Subcutaneous abdominal adipose tissue (tissue), 5 donors: ENCODE data around the gene TMEM45A.
"Not testable (repeated sequence)": the region's sequence is repeated elsewhere in the genome, so short reads cannot be mapped to it uniquely, and the experiment has no call there.

Source experiments
- H3K27ac ChIP-seq: one replicate; pipeline ENCODE4 v1.7.0; 2013; ENCODE audit warnings: low read depth, mild to moderate bottlenecking, inconsistent platforms, low read length, moderate library complexity
- H3K27me3 ChIP-seq, 5 donors: one replicate each; pipeline ENCODE4 v1.7.0; 2013; ENCODE audit warnings: low read length in 5 of 5, inconsistent platforms in 1 of 5; ENCODE audit not compliant: control insufficient read depth in 5 of 5, insufficient read depth in 4 of 5
- H3K36me3 ChIP-seq, 5 donors: one replicate each; pipeline ENCODE4 v1.7.0; 2013; ENCODE audit warnings: low read length in 5 of 5; ENCODE audit not compliant: control insufficient read depth in 5 of 5, insufficient read depth in 5 of 5
- H3K4me1 ChIP-seq, 5 donors: one replicate each; pipeline ENCODE4 v1.7.0; 2013; ENCODE audit warnings: low read length in 5 of 5, mild to moderate bottlenecking in 3 of 5, moderate library complexity in 1 of 5; ENCODE audit not compliant: control insufficient read depth in 5 of 5, insufficient read depth in 5 of 5
- H3K4me3 ChIP-seq, 5 donors: one replicate each; pipeline ENCODE4 v1.7.0; 2013; ENCODE audit warnings: low read length in 5 of 5, low read depth in 1 of 5
- H3K9ac ChIP-seq, 5 donors: one replicate each; pipeline ENCODE4 v1.7.0; 2013; ENCODE audit warnings: low read length in 5 of 5, mild to moderate bottlenecking in 4 of 5, moderate library complexity in 3 of 5
- H3K9me3 ChIP-seq, 5 donors: one replicate each; pipeline ENCODE4 v1.7.0; 2013; ENCODE audit warnings: low read length in 5 of 5; ENCODE audit not compliant: control insufficient read depth in 5 of 5
- donor health status: healthy.
- donor health status: healthy.
- donor health status: healthy.
- donor health status: healthy.
- donor health status: healthy.

Gene TMEM45A

DNA sequence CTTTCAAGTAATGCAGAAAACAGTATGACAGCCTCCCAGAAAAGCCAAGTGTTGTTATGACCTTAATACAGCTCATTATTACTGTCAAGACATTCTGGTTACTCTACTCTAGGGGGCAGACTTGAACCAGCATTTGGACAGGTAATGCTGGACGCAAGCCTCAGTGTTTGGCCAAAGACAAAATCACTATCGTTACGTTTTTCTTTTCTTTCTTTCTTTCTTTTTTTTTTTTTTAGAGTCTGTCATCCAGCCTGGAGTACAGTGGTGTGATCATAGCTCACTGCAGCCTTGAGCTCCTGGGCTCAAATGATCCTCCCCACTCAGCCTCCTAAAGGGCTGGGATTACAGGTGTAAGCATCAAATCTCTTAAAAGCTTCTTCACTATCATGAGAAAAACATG lies 29.4 kb upstream of the TMEM45A start:
- no peaks in the 10 kb centered on the region for H3K27me3 ChIP-seq
- peaks cover 0 to 4% (median 0%) of the 10 kb centered on the region in 5 donors for H3K4me1 ChIP-seq
- no peaks in the 10 kb centered on the region for H3K36me3 ChIP-seq
- H3K4me3 ChIP-seq, result no peak overlapping the region
- no peak overlapping the region for H3K27ac ChIP-seq
- H3K9ac ChIP-seq, result no peak overlapping the region
- peaks cover 0 to 3% (median 1%) of the 10 kb centered on the region in 5 donors for H3K9me3 ChIP-seq

DNA sequence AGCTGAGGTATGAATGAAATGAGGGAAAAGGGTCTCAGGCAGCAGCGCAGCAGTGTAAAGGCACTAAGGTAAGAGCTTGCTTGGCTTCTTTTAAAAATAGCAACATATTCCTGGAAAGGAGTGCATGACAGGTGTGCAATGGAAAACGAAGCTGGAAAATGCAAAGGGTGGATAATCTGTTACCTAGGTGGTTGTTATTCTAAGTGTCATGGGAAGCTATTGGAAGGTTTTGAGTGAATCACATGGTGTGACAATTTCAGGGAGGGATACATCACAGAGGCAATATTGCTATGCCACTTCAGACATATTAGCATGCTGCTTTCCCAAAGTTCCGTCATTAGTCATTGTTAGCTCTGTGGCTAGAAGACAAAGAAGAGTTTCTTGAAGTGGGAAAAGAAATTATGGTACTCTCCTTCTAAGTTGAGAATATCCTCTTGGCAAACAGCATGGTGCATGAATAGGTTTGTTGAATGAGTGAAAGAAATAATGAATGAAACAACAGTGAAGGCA lies 28.7 kb upstream of the TMEM45A start:
- no peaks in the 10 kb centered on the region for H3K36me3 ChIP-seq
- peaks cover 0 to 4% (median 0%) of the 10 kb centered on the region in 5 donors for H3K4me1 ChIP-seq
- H3K27ac ChIP-seq, result no peak overlapping the region
- no peak overlapping the region for H3K9ac ChIP-seq
- no peak overlapping the region for H3K4me3 ChIP-seq
- peaks cover 0 to 5% (median 4%) of the 10 kb centered on the region in 5 donors for H3K9me3 ChIP-seq
- no peaks in the 10 kb centered on the region for H3K27me3 ChIP-seq

DNA sequence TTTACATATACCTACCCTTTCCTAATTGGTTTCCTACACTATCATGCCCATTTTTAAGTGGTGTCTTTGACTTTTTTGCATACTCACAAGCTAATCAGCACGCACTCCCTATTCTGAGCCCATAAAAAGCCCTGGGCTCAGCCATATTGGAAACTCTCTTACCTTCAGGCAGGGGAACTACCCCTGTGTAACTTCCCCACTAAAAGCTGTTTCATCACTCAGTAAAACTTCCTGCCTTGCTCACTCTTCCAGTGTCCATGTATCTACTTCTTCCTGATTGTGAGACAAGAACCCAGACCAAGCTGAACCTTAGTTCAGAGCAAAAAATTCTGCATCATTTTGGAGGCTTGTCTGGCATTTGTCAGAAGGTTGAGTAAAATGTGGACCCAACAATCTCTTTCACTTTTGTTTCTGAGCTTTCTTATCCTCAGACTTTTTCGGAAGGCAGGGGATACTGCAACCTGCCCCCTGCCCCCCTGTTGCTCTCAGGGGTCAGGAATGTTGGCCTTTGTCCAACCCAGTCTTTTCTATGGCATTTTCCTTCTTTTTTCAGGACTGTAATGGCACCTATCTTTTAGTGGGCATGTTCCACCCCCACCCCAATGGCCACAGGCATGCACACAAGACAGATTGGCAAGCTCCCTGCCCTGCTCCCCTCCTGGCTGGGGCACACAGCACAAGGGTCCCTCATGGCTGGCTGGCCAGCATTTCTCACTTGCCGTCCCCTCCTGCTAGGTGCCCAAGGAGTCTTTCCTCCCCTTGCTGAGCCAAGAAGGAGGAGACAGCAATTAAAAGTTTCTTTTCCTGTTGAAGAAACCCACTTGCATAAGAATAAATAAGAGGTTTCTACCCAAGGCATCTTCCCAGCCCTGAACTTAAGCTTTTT lies 26.3 kb upstream of the TMEM45A start:
- H3K27me3 ChIP-seq, result no peaks in the 10 kb centered on the region
- H3K4me3 ChIP-seq, result no peak overlapping the region
- H3K9ac ChIP-seq, result no peak overlapping the region
- H3K9me3 ChIP-seq, result peaks cover 0 to 8% (median 4%) of the 10 kb centered on the region in 5 donors
- H3K27ac ChIP-seq, result no peak overlapping the region
- H3K4me1 ChIP-seq, result peaks cover 0 to 4% (median 0%) of the 10 kb centered on the region in 5 donors
- no peaks in the 10 kb centered on the region for H3K36me3 ChIP-seq

DNA sequence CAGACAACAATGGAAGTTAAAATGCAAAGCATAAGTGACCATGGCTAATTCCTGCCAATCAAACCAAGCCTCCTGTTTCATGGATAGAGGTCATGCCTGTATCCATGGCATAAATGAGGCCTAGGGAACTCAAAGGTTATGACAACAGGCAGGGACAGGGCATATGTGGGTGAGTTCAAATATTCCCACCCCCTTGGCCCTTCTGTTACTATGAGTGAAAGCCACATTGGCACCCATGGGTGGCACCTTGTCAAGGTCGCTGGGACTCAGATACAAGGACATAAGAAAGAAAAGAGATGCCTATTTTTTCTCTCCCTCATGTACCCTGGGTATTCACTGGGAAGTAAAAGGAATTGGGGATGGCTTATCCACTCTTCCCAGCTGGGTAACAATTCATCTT lies 25.3 kb upstream of the TMEM45A start:
- no peak overlapping the region for H3K27ac ChIP-seq
- H3K36me3 ChIP-seq, result no peaks in the 10 kb centered on the region
- no peak overlapping the region for H3K4me3 ChIP-seq
- peaks cover 0 to 4% (median 0%) of the 10 kb centered on the region in 5 donors for H3K4me1 ChIP-seq
- no peak overlapping the region for H3K9ac ChIP-seq
- H3K27me3 ChIP-seq, result no peaks in the 10 kb centered on the region
- H3K9me3 ChIP-seq, result peaks cover 0 to 8% (median 4%) of the 10 kb centered on the region in 5 donors

DNA sequence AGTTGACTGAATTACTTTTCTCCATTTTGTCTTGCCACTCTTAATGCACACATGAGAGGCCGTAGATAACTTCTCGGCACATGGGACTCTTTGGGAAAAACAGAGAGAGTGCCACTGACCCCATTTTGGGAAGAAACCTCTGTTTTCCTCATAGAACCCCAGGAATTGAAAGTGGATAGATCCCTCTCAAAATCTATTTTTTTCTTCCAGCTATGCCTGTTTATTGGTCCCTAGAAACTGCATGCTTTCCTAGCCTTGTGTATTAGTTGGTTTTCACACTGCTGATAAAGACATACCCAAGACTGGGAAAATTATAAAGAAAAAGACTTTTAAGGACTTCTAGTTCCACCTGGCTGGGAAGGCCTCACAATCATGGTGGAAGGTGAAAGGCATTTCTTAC lies 23.7 kb upstream of the TMEM45A start:
- Histone ChIP-seq H3K9me3 (peaks cover 0 to 8% (median 4%) of the 10 kb centered on the region in 5 donors), H3K4me1 (peaks cover 0 to 4% (median 0%) of the 10 kb centered on the region in 5 donors), H3K27me3 (no peaks in the 10 kb centered on the region), H3K4me3 (no peak overlapping the region), H3K36me3 (no peaks in the 10 kb centered on the region), H3K9ac (no peak overlapping the region), H3K27ac (no peak overlapping the region)

DNA sequence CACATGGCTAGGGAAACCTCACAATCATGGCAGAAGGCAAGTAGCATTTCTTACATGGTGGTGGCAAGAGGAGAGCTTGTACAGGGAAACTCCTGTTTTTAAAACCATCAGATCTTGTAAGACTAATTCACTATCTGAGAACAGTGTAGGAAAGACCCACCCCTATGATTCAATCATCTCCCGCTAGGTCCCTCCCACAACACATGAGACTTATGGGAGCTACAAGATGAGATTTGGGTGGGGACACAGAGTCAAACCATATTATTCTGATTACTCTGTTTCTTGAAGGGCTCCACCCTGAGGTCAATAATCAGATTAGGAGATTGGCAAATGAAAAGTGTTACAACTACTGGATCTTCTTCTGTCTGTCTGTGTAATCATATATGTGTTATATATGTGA lies 21.5 kb upstream of the TMEM45A start:
- Histone ChIP-seq H3K36me3 (no peaks in the 10 kb centered on the region), H3K27ac (no peak overlapping the region), H3K4me1 (peaks cover 0 to 4% (median 0%) of the 10 kb centered on the region in 5 donors), H3K9me3 (peaks cover 0 to 8% (median 4%) of the 10 kb centered on the region in 5 donors), H3K9ac (no peak overlapping the region), H3K27me3 (no peaks in the 10 kb centered on the region), H3K4me3 (no peak overlapping the region)

DNA sequence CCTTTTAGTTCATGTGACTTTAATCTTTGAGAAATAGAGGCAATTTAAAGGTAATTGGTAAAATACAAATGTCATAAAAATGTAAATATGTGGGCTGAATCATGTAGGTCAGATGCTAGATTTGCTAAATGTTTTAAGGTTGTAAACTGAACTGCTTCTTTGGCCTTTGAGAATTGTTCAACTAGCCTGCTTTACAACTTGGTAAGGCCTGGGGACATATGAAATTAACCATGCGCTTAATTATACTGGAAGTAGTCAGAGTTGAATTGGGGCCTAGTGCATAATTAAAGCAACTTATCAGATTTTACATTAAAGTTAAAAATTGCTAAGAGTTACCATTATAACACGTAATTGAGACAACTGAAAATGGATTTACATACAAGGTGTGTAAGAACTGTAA lies 21.0 kb upstream of the TMEM45A start:
- Histone ChIP-seq H3K27ac (no peak overlapping the region), H3K36me3 (no peaks in the 10 kb centered on the region), H3K4me3 (no peak overlapping the region), H3K27me3 (no peaks in the 10 kb centered on the region), H3K9ac (no peak overlapping the region), H3K9me3 (peaks cover 0 to 8% (median 4%) of the 10 kb centered on the region in 5 donors), H3K4me1 (peaks cover 0 to under 1% (median 0%) of the 10 kb centered on the region in 5 donors)

DNA sequence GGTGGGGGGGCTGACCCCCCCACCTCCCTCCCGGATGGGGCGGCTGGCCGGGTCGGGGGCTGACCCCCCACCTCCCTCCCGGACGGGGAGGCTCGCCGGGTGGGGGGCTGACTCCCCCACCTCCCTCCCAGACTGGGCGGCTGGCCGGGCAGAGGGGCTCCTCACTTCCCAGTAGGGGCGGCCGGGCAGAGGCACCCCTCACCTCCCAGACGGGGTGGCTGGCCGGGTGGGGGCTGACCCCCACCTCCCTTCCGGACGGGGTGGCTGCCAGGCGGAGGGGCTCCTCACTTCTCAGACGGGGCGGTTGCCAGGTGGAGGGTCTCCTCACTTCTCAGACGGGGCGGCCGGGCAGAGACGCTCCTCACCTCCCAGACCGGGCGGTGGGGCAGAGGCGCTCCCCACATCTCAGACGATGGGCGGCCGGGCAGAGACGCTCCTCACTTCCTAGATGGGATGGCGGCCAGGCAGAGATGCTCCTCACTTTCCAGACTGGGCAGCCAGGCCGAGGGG lies 14.5 kb upstream of the TMEM45A start:
- H3K9me3 ChIP-seq, H3K27ac ChIP-seq, H3K4me1 ChIP-seq, H3K27me3 ChIP-seq, H3K36me3 ChIP-seq, H3K9ac ChIP-seq, H3K4me3 ChIP-seq: not testable (repeated sequence)

DNA sequence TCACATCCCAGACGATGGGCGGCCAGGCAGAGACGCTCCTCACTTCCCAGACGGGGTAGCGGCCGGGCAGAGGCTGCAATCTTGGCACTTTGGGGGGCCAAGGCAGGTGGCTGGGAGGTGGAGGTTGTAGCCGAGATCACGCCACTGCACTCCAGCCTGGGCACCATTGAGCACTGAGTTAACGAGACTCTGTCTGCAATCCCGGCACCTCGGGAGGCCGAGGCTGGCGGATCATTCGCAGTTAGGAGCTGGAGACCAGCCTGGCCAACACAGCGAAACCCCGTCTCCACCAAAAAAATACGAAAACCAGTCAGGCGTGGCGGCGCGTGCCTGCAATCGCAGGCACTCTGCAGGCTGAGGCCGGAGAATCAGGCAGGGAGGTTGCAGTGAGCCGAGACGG lies 13.9 kb upstream of the TMEM45A start:
- H3K9ac ChIP-seq, H3K27ac ChIP-seq, H3K4me3 ChIP-seq, H3K9me3 ChIP-seq, H3K36me3 ChIP-seq, H3K27me3 ChIP-seq, H3K4me1 ChIP-seq: not testable (repeated sequence)

DNA sequence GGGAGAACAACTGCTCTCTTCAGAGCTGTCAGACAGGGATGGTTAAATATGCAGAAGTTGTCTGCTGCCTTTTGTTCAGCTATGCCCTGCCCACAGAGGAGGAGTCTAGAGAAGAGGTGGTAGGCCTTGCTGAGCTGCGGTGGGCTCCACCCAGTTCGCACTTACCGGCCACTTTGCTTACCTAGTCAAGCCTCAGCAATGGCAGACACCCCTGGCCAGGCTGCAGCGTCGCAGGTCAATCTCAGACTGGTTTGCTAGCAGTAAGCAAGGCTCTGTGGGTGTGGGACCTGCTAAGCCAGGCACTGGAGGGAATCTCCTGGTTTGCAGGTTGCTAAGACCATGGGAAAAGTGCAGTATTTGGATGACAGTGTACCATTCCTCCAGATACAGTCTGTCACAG lies 12.3 kb upstream of the TMEM45A start:
- Histone ChIP-seq H3K4me3 (no peak overlapping the region), H3K9ac (no peak overlapping the region), H3K27me3 (no peaks in the 10 kb centered on the region), H3K9me3 (no peaks in the 10 kb centered on the region), H3K27ac (no peak overlapping the region), H3K36me3 (no peaks in the 10 kb centered on the region), H3K4me1 (no peaks in the 10 kb centered on the region)
